SK-N-SH (cell line): ENCODE results near the gene ARID1B. TPM values are rescaled to one million over a fixed set of nuclear protein-coding genes. Genes with fewer than 3 reads are reported as not detected.

ENCODE experiments used
- CTCF ChIA-PET: fragments of 300-600, 350-600 bp; formaldehyde crosslinking; extraction: SDS; loops from one replicate; lab custom pipeline; 2021; lab: Yijun Ruan, JAX
- POLR2A ChIA-PET: fragments of 350-600 bp; sonication (Branson Sonifier 250); formaldehyde crosslinking; extraction: SDS; loops from one replicate; lab custom pipeline; 2020; ENCODE audit warnings: antibody characterized with exemption, inconsistent platforms; lab: Yijun Ruan, JAX
- DNase-seq: peaks from one replicate; pipeline ENCODE4 v3.0.0; 2012
- H2AFZ ChIP-seq: fragments of 200-600 bp; sonication (generic); 2 replicates; pipeline ENCODE4 v1.8.1; 2016; ENCODE audit warnings: antibody characterized with exemption, mild to moderate bottlenecking, low read depth
- H3F3A ChIP-seq: fragments of 200-600 bp; sonication (generic); replicated peaks from 2 replicates; pipeline ENCODE3; 2016; ENCODE audit warnings: antibody characterized with exemption, mild to moderate bottlenecking; ENCODE audit not compliant: insufficient read depth
- H3K27ac ChIP-seq, 2 experiments: fragments of 200-500 bp in 1 of 2; fragments of 200-600 bp in 1 of 2; sonication (Bioruptor generic) in 1 of 2; sonication (generic), shearing (Covaris generic) in 1 of 2; 2 replicates each; pipeline versions ENCODE4 v1.5.1 to v1.6.1; 2014 to 2016; ENCODE audit warnings: low read depth in 2 of 2, inconsistent platforms in 1 of 2, low read length in 1 of 2, mild to moderate bottlenecking in 1 of 2, mixed read lengths in 1 of 2
- H3K27me3 ChIP-seq: fragments of 200-600 bp; sonication (generic), shearing (Covaris generic); 2 replicates; pipeline ENCODE4 v1.6.1; 2016; ENCODE audit warnings: mixed run types; ENCODE audit not compliant: insufficient read depth
- H3K36me3 ChIP-seq, 2 experiments: fragments of 200-500 bp in 1 of 2; fragments of 200-600 bp in 1 of 2; sonication (Bioruptor generic) in 1 of 2; sonication (generic) in 1 of 2; replicated peaks in 1 of 2; 2 replicates each; pipeline versions ENCODE3 to v1.5.1; 2014 to 2016; ENCODE audit warnings: low read length in 1 of 2, mild to moderate bottlenecking in 1 of 2; ENCODE audit not compliant: insufficient read depth in 2 of 2, control insufficient read depth in 1 of 2
- H3K4me1 ChIP-seq, 2 experiments: fragments of 200-500 bp in 1 of 2; fragments of 200-600 bp in 1 of 2; sonication (Bioruptor generic) in 1 of 2; sonication (generic), shearing (Covaris generic) in 1 of 2; 2 replicates each; pipeline versions ENCODE4 v1.5.1 to v1.6.1; 2014 to 2016; ENCODE audit warnings: low read depth in 1 of 2, low read length in 1 of 2, mixed run types in 1 of 2; ENCODE audit not compliant: insufficient read depth in 2 of 2, control insufficient read depth in 1 of 2
- H3K4me2 ChIP-seq: fragments of 200-600 bp; sonication (generic), shearing (Covaris generic); 2 replicates; pipeline ENCODE4 v1.6.1; 2017; ENCODE audit warnings: mixed run types
- H3K4me3 ChIP-seq, 2 experiments: fragments of 200-500 bp in 1 of 2; fragments of 200-600 bp in 1 of 2; sonication (Bioruptor generic) in 1 of 2; sonication (generic), shearing (Covaris generic) in 1 of 2; 2 replicates each; pipeline versions ENCODE4 v1.5.1 to v1.8.1; 2014 to 2016; ENCODE audit warnings: low read depth in 2 of 2, inconsistent platforms in 1 of 2, low read length in 1 of 2, mild to moderate bottlenecking in 1 of 2, mixed read lengths in 1 of 2, moderate library complexity in 1 of 2
- H3K79me2 ChIP-seq: fragments of 200-600 bp; sonication (generic); 2 replicates; pipeline ENCODE4 v1.8.1; 2017; ENCODE audit warnings: mild to moderate bottlenecking; ENCODE audit not compliant: insufficient read depth
- H3K9ac ChIP-seq: fragments of 200-600 bp; sonication (generic); 2 replicates; pipeline ENCODE4 v1.6.1; 2017; ENCODE audit warnings: mixed run types
- H3K9me2 ChIP-seq: fragments of 200-600 bp; sonication (generic); 2 replicates; pipeline ENCODE4 v1.6.1; 2017; ENCODE audit warnings: mixed run types
- H3K9me3 ChIP-seq: fragments of 200-600 bp; sonication (generic); 2 replicates; pipeline ENCODE4 v1.6.1; 2017; ENCODE audit warnings: mixed run types, mild to moderate bottlenecking, moderate library complexity
- H4K20me1 ChIP-seq: fragments of 200-600 bp; sonication (generic); 2 replicates; pipeline ENCODE4 v1.6.1; 2017; ENCODE audit warnings: mild to moderate bottlenecking, mixed run types; ENCODE audit not compliant: insufficient read depth
- CHD2 ChIP-seq: fragments of 150-350 bp; IDR thresholded peaks from 2 replicates; pipeline ENCODE4 v1.6.1; 2018; ENCODE audit warnings: low read length; ENCODE audit not compliant: partially characterized antibody
- ELF1 ChIP-seq: IDR thresholded peaks from 2 replicates; pipeline ENCODE4 v1.4.0; 2012
- JUND ChIP-seq: IDR thresholded peaks from 2 replicates; pipeline ENCODE4 v1.4.0; 2012
- MAX ChIP-seq: IDR thresholded peaks from 2 replicates; pipeline ENCODE4 v1.4.0; 2012; ENCODE audit warnings: low read depth
- NRF1 ChIP-seq: IDR thresholded peaks from 2 replicates; pipeline ENCODE4 v1.6.1; 2012; ENCODE audit warnings: low read depth, mild to moderate bottlenecking, low read length
- POLR2AphosphoS5 ChIP-seq: IDR thresholded peaks from 2 replicates; pipeline ENCODE4 v1.6.1; 2012; ENCODE audit warnings: low read depth, low read length
- RFX5 ChIP-seq: IDR thresholded peaks from 2 replicates; pipeline ENCODE4 v1.6.1; 2012; ENCODE audit warnings: mild to moderate bottlenecking, improper control_type of control experiment, low read length
- TCF12 ChIP-seq: IDR thresholded peaks from 2 replicates; pipeline ENCODE4 v1.4.0; 2012
- ZBTB33 ChIP-seq: IDR thresholded peaks from 2 replicates; pipeline ENCODE4 v1.4.0; 2012; ENCODE audit warnings: low read depth, borderline replicate concordance
- WGBS: methylation state at CpG from one replicate; pipeline ENCODE4 v1.1.6; 2017; ENCODE audit warnings: low lambda C conversion rate; 5-methylcytosine and 5-hydroxymethylcytosine counted together
- polyA plus RNA-seq, 3 experiments: library from polyadenylated mRNA; depleted of rRNA; stranded (reverse); fragments of >200 nt; gene quantifications; 2 replicates each; pipeline ENCODE4 v1.2.3, GENCODE V29; 2012
- TF ChIP-seq, protein P1 (sequence below): IDR thresholded peaks from 2 replicates; pipeline ENCODE4 v1.6.1; 2012; ENCODE audit warnings: mild to moderate bottlenecking, low read depth, low read length, moderate library complexity

Gene ARID1B
- polyA plus RNA-seq, 1 of the 3 experiments (the other 2 are of a cell fraction): 13.6 TPM

GRCh38 chr6:157089851-157090250 is 312.7 kb downstream of the ARID1B start:
- CTCF ChIA-PET: interaction anchor here (1.0 to 1.6 kb wide), 3 partner anchors 9 to 93 kb away, joined by 3 to 5 read pairs (median 4); no protein-coding TSS in a partner anchor
- no peaks in the 10 kb centered on the region for H3K27me3 ChIP-seq
- no peak overlapping the region for H3K4me2 ChIP-seq

DNA sequence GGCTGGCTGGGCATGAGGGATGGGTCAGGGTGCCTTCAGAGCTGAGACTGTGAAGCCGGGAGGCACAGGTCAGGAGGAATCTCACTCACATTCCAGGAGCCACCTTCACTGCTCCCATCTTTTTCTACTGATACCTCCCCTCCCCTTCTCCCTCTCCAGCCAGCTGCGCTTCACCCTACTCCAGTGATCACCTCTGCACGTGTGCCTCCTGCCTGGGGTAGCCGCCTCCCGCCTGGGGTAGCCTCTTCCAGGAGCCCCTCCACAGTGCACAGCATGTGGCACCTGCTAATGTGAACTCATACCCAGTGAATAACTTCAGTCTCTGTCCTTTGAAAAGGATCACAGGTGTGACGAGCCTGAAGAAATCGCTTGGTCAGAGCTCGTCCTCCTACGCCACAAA is 313.6 kb downstream of the ARID1B start:
- Histone ChIP-seq H3K27me3 (no peaks in the 10 kb centered on the region), H3K79me2 (peaks cover 13% of the 10 kb centered on the region), H2AFZ (no peak overlapping the region), H3F3A (no peaks in the 10 kb centered on the region), H4K20me1 (no peaks in the 10 kb centered on the region), H3K27ac (no peak overlapping the region; a peak in 1 of 4 replicates), H3K9me2 (no peaks in the 10 kb centered on the region), H3K4me3 (no peak overlapping the region), H3K4me2 (no peak overlapping the region), H3K4me1 (peaks cover 17 to 28% of the 10 kb centered on the region in 2 experiments; a peak in 3 of 4 replicates), H3K9ac (no peak overlapping the region), H3K36me3 (peaks cover 11 to 22% of the 10 kb centered on the region in 2 experiments), H3K9me3 (no peaks in the 10 kb centered on the region)
- no peak for TF ChIP-seq RFX5
- TF ChIP-seq MAX: no peak
- TF ChIP-seq, protein P1, sequence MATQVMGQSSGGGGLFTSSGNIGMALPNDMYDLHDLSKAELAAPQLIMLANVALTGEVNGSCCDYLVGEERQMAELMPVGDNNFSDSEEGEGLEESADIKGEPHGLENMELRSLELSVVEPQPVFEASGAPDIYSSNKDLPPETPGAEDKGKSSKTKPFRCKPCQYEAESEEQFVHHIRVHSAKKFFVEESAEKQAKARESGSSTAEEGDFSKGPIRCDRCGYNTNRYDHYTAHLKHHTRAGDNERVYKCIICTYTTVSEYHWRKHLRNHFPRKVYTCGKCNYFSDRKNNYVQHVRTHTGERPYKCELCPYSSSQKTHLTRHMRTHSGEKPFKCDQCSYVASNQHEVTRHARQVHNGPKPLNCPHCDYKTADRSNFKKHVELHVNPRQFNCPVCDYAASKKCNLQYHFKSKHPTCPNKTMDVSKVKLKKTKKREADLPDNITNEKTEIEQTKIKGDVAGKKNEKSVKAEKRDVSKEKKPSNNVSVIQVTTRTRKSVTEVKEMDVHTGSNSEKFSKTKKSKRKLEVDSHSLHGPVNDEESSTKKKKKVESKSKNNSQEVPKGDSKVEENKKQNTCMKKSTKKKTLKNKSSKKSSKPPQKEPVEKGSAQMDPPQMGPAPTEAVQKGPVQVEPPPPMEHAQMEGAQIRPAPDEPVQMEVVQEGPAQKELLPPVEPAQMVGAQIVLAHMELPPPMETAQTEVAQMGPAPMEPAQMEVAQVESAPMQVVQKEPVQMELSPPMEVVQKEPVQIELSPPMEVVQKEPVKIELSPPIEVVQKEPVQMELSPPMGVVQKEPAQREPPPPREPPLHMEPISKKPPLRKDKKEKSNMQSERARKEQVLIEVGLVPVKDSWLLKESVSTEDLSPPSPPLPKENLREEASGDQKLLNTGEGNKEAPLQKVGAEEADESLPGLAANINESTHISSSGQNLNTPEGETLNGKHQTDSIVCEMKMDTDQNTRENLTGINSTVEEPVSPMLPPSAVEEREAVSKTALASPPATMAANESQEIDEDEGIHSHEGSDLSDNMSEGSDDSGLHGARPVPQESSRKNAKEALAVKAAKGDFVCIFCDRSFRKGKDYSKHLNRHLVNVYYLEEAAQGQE: no peak
- no peak for TF ChIP-seq CHD2
- TF ChIP-seq TCF12: no peak
- TF ChIP-seq ELF1: no peak
- TF ChIP-seq POLR2AphosphoS5: no peak
- TF ChIP-seq JUND: no peak
- ChIA-PET POLR2A (no interaction called here), CTCF (interaction anchor here (1.6 kb wide), 1 partner anchor 17 kb away, joined by 5 read pairs; no protein-coding TSS in a partner anchor)
- 96% methylated on average over 9 of the region's 9 CpGs for WGBS
- no peak for DNase-seq

More at GRCh38 chr6:157089851-157090250, 312.7 kb downstream of the ARID1B start:
- Histone ChIP-seq H3K9me2 (no peaks in the 10 kb centered on the region), H3K9ac (no peak overlapping the region), H2AFZ (no peak overlapping the region), H3K79me2 (peaks cover 13% of the 10 kb centered on the region), H3F3A (no peaks in the 10 kb centered on the region), H3K4me1 (peaks cover 17 to 28% of the 10 kb centered on the region in 2 experiments; a peak in 3 of 4 replicates), H3K4me3 (no peak overlapping the region), H4K20me1 (no peaks in the 10 kb centered on the region), H3K27ac (peak overlapping the region; percentile 65 to 76; a peak in 2 of 4 replicates)
- 98% methylated on average over 9 of the region's 9 CpGs for WGBS
- POLR2A ChIA-PET: no interaction called here
- TF ChIP-seq ZBTB33 (no peak), NRF1 (no peak)
- TF ChIP-seq, all 33 proteins: peak for 0
- Histone ChIP-seq H3K9me3 (no peaks in the 10 kb centered on the region), H3K36me3 (peaks cover 20 to 31% of the 10 kb centered on the region in 2 experiments)
- DNase-seq: no peak
